NAMALWA (cell line): ENCODE measurements around the gene GEMIN5.

ENCODE experiments used
- DNase-seq: peaks from one replicate; pipeline ENCODE4 v3.0.0-alpha.2; 2015; ENCODE audit warnings: low spot score

The GEMIN5 gene

DNA sequence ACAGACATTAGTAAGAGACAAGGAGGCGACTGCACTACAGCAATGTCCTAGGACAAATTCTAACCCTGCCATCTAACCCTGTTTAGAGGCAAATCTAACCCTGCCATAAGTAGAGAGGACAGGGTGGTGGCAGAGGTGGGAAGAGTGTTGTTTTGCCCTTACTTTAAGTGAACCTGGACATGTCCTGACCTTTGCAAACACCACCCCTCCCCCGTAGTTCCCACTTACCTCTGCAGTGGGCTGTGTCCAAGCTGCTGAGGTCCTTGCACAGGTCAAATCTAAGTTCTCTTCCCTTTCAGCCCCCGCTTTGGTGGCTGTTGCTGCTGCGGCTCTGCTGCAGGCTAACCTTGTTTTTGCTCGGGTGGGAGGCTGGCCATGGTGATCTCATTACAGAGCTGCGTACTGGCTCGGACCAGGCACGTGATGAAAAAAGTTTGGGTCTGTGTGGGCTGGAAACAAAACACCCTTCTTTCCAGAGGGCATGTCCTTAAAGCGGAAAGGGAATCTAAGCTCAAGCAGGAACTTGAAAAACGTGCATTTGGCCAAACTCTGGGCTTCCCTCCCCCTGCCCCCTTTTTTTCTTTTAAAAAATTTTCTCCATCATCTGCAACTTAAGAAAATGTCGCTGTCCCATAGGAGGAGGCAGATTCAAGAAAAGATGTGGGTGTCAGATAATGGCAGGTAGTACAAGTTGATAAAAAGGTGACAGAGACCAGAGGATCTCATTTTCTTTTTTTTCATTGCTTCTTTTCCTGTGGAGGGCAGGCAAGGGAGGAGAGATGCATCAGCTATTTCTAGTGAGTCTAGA is 87.6 kb downstream of the GEMIN5 start, which contains the start of gene FAXDC2:
FAXDC2 (minus strand) TSS at position 349 of the 808 bp plus-strand sequence. CDS start 12,425 bp downstream, outside the sequence.
- no peak for DNase-seq

- DNase-seq = no peak
These were observed 88.2 kb downstream of the GEMIN5 start for GRCh38 chr5:154849791-154850201.

DNA sequence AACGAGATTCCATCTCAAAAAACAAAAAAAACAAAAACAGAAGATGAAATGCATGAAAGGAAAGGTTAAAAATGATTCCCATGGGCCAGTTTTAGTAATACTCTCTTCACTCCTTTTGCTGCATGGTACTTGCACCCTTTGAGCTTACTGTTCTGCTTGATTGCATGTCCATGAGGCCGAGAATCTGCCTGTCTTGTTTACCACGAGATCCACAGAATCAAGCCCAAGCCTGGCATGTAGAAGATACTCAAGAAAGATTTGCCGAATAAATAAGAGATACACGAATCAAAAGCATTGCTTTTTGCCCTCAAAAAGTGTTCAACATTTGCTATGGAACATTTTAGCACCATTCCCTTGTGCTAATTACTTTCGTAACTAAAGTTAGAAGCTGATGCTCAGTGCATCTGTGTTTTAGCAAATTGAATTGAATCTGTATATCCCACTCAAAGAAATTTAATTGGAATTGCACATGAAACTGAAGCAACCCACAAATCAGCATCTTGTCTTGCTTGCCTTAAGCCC is 88.7 kb downstream of the GEMIN5 start:
- DNase-seq = no peak

GRCh38 chr5:154844809-154845208 is 93.2 kb downstream of the GEMIN5 start:
- no peak for DNase-seq

GRCh38 chr5:154842689-154843530 is 95.1 kb downstream of the GEMIN5 start:
- DNase-seq = no peak

GRCh38 chr5:154841273-154841661 is 96.7 kb downstream of the GEMIN5 start:
- DNase-seq = no peak

DNA sequence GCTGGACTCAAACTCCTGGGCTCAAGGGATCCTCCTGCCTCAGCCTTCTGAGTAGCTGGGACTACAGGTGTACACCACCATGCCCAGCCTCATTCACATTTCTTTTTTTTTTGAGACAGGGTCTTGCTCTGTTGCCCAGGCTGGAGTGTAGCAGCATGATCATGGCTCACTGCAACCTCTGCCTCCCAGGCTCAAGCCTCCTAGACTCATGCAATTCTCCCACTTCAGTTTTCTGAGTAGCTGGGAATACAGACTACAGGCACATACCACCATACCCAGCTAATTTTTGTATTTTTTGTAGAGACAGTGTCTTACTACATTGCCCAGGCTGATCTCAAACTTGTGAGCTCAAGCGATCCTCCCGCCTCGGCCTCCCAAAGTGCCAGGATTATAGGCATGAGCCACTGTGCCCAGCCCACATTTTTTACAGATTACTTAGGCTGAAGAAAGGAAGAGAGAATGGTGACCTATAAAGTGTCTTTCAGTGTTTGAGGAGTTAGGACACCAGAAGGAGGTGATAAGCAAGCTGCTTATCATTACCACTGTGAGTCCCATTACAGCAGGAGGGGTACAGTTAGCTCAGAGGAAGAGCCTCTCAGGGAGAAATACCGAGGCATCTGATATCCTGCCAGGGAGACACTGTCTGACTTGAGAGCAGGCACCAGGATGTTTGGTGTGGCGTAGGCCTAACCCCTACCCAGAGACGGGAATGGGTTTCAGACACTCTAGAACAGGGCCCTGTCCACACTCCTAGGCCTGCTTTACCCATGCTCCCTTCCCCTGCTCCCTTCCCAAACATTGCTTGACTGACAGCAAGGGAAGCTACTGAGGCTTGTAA is 97.4 kb downstream of the GEMIN5 start:
- DNase-seq = no peak
